ENCODE measurements around the gene CFAP161.
"Not testable (repeated sequence)": the region's sequence is repeated elsewhere in the genome, so short reads cannot be mapped to it uniquely, and the experiment has no call there.

The CFAP161 gene

GRCh38 chr15:81108427-81108826 lies 25.6 kb upstream of the CFAP161 start:
- no peak for FAIRE-seq

GRCh38 chr15:81111018-81111417 lies 23.1 kb upstream of the CFAP161 start:
- no peak for FAIRE-seq

- FAIRE-seq, result no peak
These were observed 22.3 kb upstream of the CFAP161 start for GRCh38 chr15:81111510-81112470.

- FAIRE-seq, result no peak
These were observed 20.8 kb upstream of the CFAP161 start for GRCh38 chr15:81113204-81113657.

- FAIRE-seq, result no peak
These were observed 20.2 kb upstream of the CFAP161 start for GRCh38 chr15:81113861-81114291.

GRCh38 chr15:81115054-81115939 lies 18.8 kb upstream of the CFAP161 start:
- no peak for FAIRE-seq

GRCh38 chr15:81117136-81117535 lies 16.9 kb upstream of the CFAP161 start:
- no peak for FAIRE-seq

- FAIRE-seq, result no peak
These were observed 16.5 kb upstream of the CFAP161 start for GRCh38 chr15:81117581-81117980.

GRCh38 chr15:81118361-81118760 lies 15.7 kb upstream of the CFAP161 start:
- no peak for FAIRE-seq

GRCh38 chr15:81120069-81120468 lies 14.0 kb upstream of the CFAP161 start:
- no peak for FAIRE-seq

- no peak for FAIRE-seq
These were observed 7.2 kb upstream of the CFAP161 start for GRCh38 chr15:81126892-81127291.

- not testable (repeated sequence) for FAIRE-seq
These were observed 7.4 kb downstream of the CFAP161 start for GRCh38 chr15:81141478-81141877.

GRCh38 chr15:81146006-81146405 lies 11.9 kb downstream of the CFAP161 start:
- no peak for FAIRE-seq

- no peak for FAIRE-seq
These were observed 12.4 kb downstream of the CFAP161 start for GRCh38 chr15:81146466-81146865.

- no peak for FAIRE-seq
These were observed 17.3 kb downstream of the CFAP161 start for GRCh38 chr15:81151389-81151788.

- no peak for FAIRE-seq
These were observed 18.3 kb downstream of the CFAP161 start for GRCh38 chr15:81152339-81152738.

GRCh38 chr15:81152799-81153198 lies 18.7 kb downstream of the CFAP161 start:
- FAIRE-seq, result no peak

GRCh38 chr15:81155375-81156218 lies 21.5 kb downstream of the CFAP161 start:
- no peak for FAIRE-seq

- FAIRE-seq, result no peak
These were observed 22.3 kb downstream of the CFAP161 start for GRCh38 chr15:81156324-81156723.

- no peak for FAIRE-seq
These were observed 23.3 kb downstream of the CFAP161 start for GRCh38 chr15:81157195-81157938.

GRCh38 chr15:81157939-81158223 lies 23.8 kb downstream of the CFAP161 start:
- FAIRE-seq, result no peak

- FAIRE-seq, result not testable (repeated sequence)
These were observed 24.5 kb downstream of the CFAP161 start for GRCh38 chr15:81158561-81158960.

All from islet of Langerhans (tissue), 1 donor.